Endodermal cell (in vitro differentiated cells): Measurements from ENCODE around the gene STK39. TPM values are rescaled to one million over a fixed set of nuclear protein-coding genes. Genes with fewer than 3 reads are reported as not detected.

Experiments used
- DNase-seq: peaks from one replicate; pipeline ENCODE4 v3.0.0-alpha.2; 2017
- H3K27ac ChIP-seq: 2 replicates; pipeline ENCODE4 v1.5.1; 2013; ENCODE audit warnings: mild to moderate bottlenecking, low read depth, low read length, moderate library complexity
- H3K27me3 ChIP-seq: 2 replicates; pipeline ENCODE4 v1.6.1; 2013; ENCODE audit warnings: mild to moderate bottlenecking, low read length, moderate library complexity; ENCODE audit not compliant: insufficient read depth, control insufficient read depth, poor library complexity, severe bottlenecking
- H3K36me3 ChIP-seq: 2 replicates; pipeline ENCODE4 v1.7.0; 2013; ENCODE audit warnings: mild to moderate bottlenecking, low read length, moderate library complexity; ENCODE audit not compliant: control insufficient read depth, insufficient read depth
- H3K4me1 ChIP-seq: one replicate; pipeline ENCODE4 v1.7.0; 2013; ENCODE audit warnings: low read length; ENCODE audit not compliant: control insufficient read depth, insufficient read depth
- H3K4me3 ChIP-seq: 2 replicates; pipeline ENCODE4 v1.5.1; 2013; ENCODE audit warnings: mild to moderate bottlenecking, low read length, moderate library complexity
- H3K9ac ChIP-seq: 2 replicates; pipeline ENCODE4 v1.6.1; 2013; ENCODE audit warnings: mild to moderate bottlenecking, low read length, moderate library complexity; ENCODE audit not compliant: poor library complexity, severe bottlenecking; ENCODE audit errors: extremely low read depth
- H3K9me3 ChIP-seq: 2 replicates; pipeline ENCODE4 v1.6.1; 2013; ENCODE audit warnings: mild to moderate bottlenecking, low read length, moderate library complexity; ENCODE audit not compliant: control insufficient read depth
- H3K27ac Mint-ChIP-seq: 2 replicates; pipeline ENCODE4 v1.8.0; 2020; ENCODE audit warnings: mixed read lengths
- H3K27me3 Mint-ChIP-seq: 2 replicates; pipeline ENCODE4 v1.8.0; 2021; ENCODE audit warnings: mild to moderate bottlenecking, mixed read lengths; ENCODE audit not compliant: insufficient read depth
- H3K36me3 Mint-ChIP-seq: 2 replicates; pipeline ENCODE4 v1.8.0; 2020; ENCODE audit warnings: low read depth, mixed read lengths
- H3K4me1 Mint-ChIP-seq: 2 replicates; pipeline ENCODE4 v1.8.0; 2020; ENCODE audit warnings: mixed read lengths
- H3K4me3 Mint-ChIP-seq: 2 replicates; pipeline ENCODE4 v1.8.0; 2020; ENCODE audit warnings: mild to moderate bottlenecking, moderate library complexity, mixed read lengths
- H3K9me3 Mint-ChIP-seq: 2 replicates; pipeline ENCODE4 v1.8.0; 2020; ENCODE audit warnings: mild to moderate bottlenecking, mixed read lengths
- WGBS, 2 experiments: methylation state at CpG; one replicate each; pipeline versions ENCODE4 v1.1.5 to v1.1.7; 2013; ENCODE audit warnings: missing lambda C conversion rate in 2 of 2, mixed read lengths in 1 of 2; ENCODE audit not compliant: insufficient coverage in 1 of 2, insufficient read length in 1 of 2; 5-methylcytosine and 5-hydroxymethylcytosine counted together
- total RNA-seq, 2 donors: library from RNA; stranded (reverse); fragmentation: NEBNext Ultra II Directional in 1 of 2; extraction: Animal tissue kit (Norgen Biotek cat#: 25700) in 1 of 2; gene quantifications; 2 replicates in 1 of 2; 3 replicates in 1 of 2; pipeline ENCODE4 v1.2.1, GENCODE V29; 2021
- TF ChIP-seq, protein P1 (sequence below): fragments of 200-600 bp; sonication (generic); conservative IDR thresholded peaks from 2 replicates; pipeline ENCODE4 v1.5.0; 2021; ENCODE audit warnings: antibody characterized with exemption, mild to moderate bottlenecking

STK39 gene
- total RNA-seq, 2 donors from 2014 or later, result 22.3 to 31.5 TPM

DNA sequence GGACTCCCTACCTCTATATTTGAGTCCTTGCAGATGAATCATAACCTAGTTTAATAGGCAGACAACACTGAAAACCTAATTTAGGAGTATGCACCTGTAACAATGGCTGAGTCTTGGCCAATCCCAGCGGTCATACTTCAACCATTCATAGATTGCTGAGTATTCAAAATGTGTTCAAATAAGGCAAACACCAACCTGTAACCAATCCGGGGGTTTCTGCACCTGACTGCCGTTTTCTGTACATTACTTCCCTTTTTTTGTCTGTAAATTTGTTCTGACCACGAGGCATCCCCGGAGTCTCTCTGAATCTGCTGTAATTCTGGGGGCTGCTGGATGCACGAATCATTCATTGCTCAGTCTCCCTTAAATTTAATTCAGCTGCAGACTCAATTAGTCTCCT is 338.6 kb downstream of the STK39 start:
- H3K4me1 ChIP-seq, result no peaks in the 10 kb centered on the region
- Mint-ChIP-seq H3K36me3 (no peaks in the 10 kb centered on the region), H3K9me3 (no peaks in the 10 kb centered on the region), H3K27ac (no peak overlapping the region), H3K4me3 (no peak overlapping the region), H3K27me3 (no peaks in the 10 kb centered on the region), H3K4me1 (peaks cover 13% of the 10 kb centered on the region)
- no peak overlapping the region for H3K9ac ChIP-seq
- WGBS, 2 experiments, result 92 to 97% methylated on average over 6 of the region's 6 CpGs
- no peaks in the 10 kb centered on the region for H3K9me3 ChIP-seq
- H3K36me3 ChIP-seq, result no peaks in the 10 kb centered on the region
- no peak for DNase-seq
- H3K27me3 ChIP-seq, result no peaks in the 10 kb centered on the region
- TF ChIP-seq, protein P1, sequence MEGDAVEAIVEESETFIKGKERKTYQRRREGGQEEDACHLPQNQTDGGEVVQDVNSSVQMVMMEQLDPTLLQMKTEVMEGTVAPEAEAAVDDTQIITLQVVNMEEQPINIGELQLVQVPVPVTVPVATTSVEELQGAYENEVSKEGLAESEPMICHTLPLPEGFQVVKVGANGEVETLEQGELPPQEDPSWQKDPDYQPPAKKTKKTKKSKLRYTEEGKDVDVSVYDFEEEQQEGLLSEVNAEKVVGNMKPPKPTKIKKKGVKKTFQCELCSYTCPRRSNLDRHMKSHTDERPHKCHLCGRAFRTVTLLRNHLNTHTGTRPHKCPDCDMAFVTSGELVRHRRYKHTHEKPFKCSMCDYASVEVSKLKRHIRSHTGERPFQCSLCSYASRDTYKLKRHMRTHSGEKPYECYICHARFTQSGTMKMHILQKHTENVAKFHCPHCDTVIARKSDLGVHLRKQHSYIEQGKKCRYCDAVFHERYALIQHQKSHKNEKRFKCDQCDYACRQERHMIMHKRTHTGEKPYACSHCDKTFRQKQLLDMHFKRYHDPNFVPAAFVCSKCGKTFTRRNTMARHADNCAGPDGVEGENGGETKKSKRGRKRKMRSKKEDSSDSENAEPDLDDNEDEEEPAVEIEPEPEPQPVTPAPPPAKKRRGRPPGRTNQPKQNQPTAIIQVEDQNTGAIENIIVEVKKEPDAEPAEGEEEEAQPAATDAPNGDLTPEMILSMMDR, result no peak
- no peak overlapping the region for H3K4me3 ChIP-seq
- H3K27ac ChIP-seq, result no peak overlapping the region

GRCh38 chr2:167905668-167906067 is 341.7 kb downstream of the STK39 start:
- H3K4me3 ChIP-seq, result no peak overlapping the region
- no peak for DNase-seq
- H3K9ac ChIP-seq, result no peak overlapping the region
- no peaks in the 10 kb centered on the region for H3K27me3 ChIP-seq
- no peak overlapping the region for H3K4me3 Mint-ChIP-seq
- no peaks in the 10 kb centered on the region for H3K9me3 Mint-ChIP-seq
- H3K27ac ChIP-seq, result no peak overlapping the region
- H3K4me1 Mint-ChIP-seq, result peaks cover 21% of the 10 kb centered on the region
- H3K36me3 ChIP-seq, result no peaks in the 10 kb centered on the region
- no peaks in the 10 kb centered on the region for H3K27me3 Mint-ChIP-seq
- 94 to 98% methylated on average over 9 to 14 of the region's 14 CpGs for WGBS, 2 experiments
- H3K9me3 ChIP-seq, result no peaks in the 10 kb centered on the region
- no peaks in the 10 kb centered on the region for H3K4me1 ChIP-seq
- H3K36me3 Mint-ChIP-seq, result no peaks in the 10 kb centered on the region
- TF ChIP-seq, protein P1, result no peak
- no peak overlapping the region for H3K27ac Mint-ChIP-seq

Other genes with a start within 250 kb of the STK39 start
- 10 to 100 TPM; 41.3 to 52.0 TPM for gene CERS6, start 208.7 kb upstream of the STK39 start, total RNA-seq